ENCODE results near the gene ATF4.

- no peak for TF ChIP-seq CTCF (IDR thresholded peaks at IDR 0.05)
- TF ChIP-seq POLR2A (IDR thresholded peaks at IDR 0.05) = no peak
Measured at GRCh38 chr22:39525658-39525975, 5.3 kb downstream of the ATF4 start.

All from lower leg skin (tissue), 3 donors.